Measurements from ENCODE around the gene DNPEP.
"Not testable (repeated sequence)": the region's sequence is repeated elsewhere in the genome, so short reads cannot be mapped to it uniquely, and the experiment has no call there.

The DNPEP gene

GRCh38 chr2:219419331-219420197 is 31.9 kb upstream of the DNPEP start:
- DNase-seq (ENCODE audit: low spot score), result no peak

GRCh38 chr2:219419012-219419324 is 31.3 kb upstream of the DNPEP start:
- no peak for DNase-seq (ENCODE audit: low spot score)

GRCh38 chr2:219418155-219419011 is 30.7 kb upstream of the DNPEP start, which contains the start of gene DES:
Gene DES, plus strand, starts transcription at chr2:219418377. Its CDS starts 86 bp downstream, at chr2:219418463.
- DNase-seq (ENCODE audit: low spot score), result no peak

- DNase-seq (ENCODE audit: low spot score), result no peak
Observed at GRCh38 chr2:219417374-219417773, 29.7 kb upstream of the DNPEP start.

- no peak for DNase-seq (ENCODE audit: low spot score)
Observed at GRCh38 chr2:219416938-219417337, 29.2 kb upstream of the DNPEP start.

- DNase-seq (ENCODE audit: low spot score), result no peak
Observed at GRCh38 chr2:219416235-219416602, 28.5 kb upstream of the DNPEP start.

GRCh38 chr2:219415580-219416234 is 28.0 kb upstream of the DNPEP start:
- DNase-seq (ENCODE audit: low spot score), result no peak

GRCh38 chr2:219414857-219415256 is 27.1 kb upstream of the DNPEP start:
- DNase-seq (ENCODE audit: low spot score), result no peak

GRCh38 chr2:219410390-219410789 is 22.7 kb upstream of the DNPEP start:
- DNase-seq (ENCODE audit: low spot score), result no peak

- DNase-seq (ENCODE audit: low spot score), result no peak
Observed at GRCh38 chr2:219409619-219410018, 21.9 kb upstream of the DNPEP start.

- DNase-seq (ENCODE audit: low spot score), result no peak
Observed at GRCh38 chr2:219408631-219409030, 20.9 kb upstream of the DNPEP start.

GRCh38 chr2:219408204-219408603 is 20.5 kb upstream of the DNPEP start:
- DNase-seq (ENCODE audit: low spot score), result no peak

- DNase-seq (ENCODE audit: low spot score), result not testable (repeated sequence)
Observed at GRCh38 chr2:219407343-219407742, 19.6 kb upstream of the DNPEP start.

GRCh38 chr2:219406861-219407230 is 19.1 kb upstream of the DNPEP start:
- DNase-seq (ENCODE audit: low spot score), result peak; percentile 34

- no peak for DNase-seq (ENCODE audit: low spot score)
Observed at GRCh38 chr2:219405958-219406860, 18.5 kb upstream of the DNPEP start.

GRCh38 chr2:219405451-219405850 is 17.7 kb upstream of the DNPEP start:
- DNase-seq (ENCODE audit: low spot score), result no peak

GRCh38 chr2:219404954-219405353 is 17.2 kb upstream of the DNPEP start:
- DNase-seq (ENCODE audit: low spot score), result no peak

- DNase-seq (ENCODE audit: low spot score), result no peak
Observed at GRCh38 chr2:219404291-219404910, 16.7 kb upstream of the DNPEP start.

- no peak for DNase-seq (ENCODE audit: low spot score)
Observed at GRCh38 chr2:219403861-219404260, 16.1 kb upstream of the DNPEP start.

- DNase-seq (ENCODE audit: low spot score), result peak; percentile 61
Observed at GRCh38 chr2:219402665-219403515, 15.2 kb upstream of the DNPEP start.

All from kidney capillary endothelial cell (primary cell).